SK-N-SH treated with all-trans-retinoic acid at 6 μM for 48 hours (cell line): ENCODE results near the gene ALG14.

ENCODE experiments used
- ATAC-seq: fragments of 200-7000 bp; cut with Tn5 transposase; 3 replicates; pipeline ENCODE4 v1.9.1; 2020; ENCODE audit warnings: mild to moderate bottlenecking, moderate library complexity
- ARNTL ChIP-seq: fragments of 450-650 bp; formaldehyde crosslinking; IDR thresholded peaks from 2 replicates; pipeline ENCODE4 v1.5.0; 2020; ENCODE audit warnings: low read depth, mild to moderate bottlenecking, moderate library complexity, borderline replicate concordance
- BACH2 ChIP-seq: fragments of 250-450 bp; sonication (Bioruptor Pico); IDR thresholded peaks from 2 replicates; pipeline ENCODE4 v1.9.0; 2021; ENCODE audit warnings: mild to moderate bottlenecking, borderline replicate concordance
- CREB5 ChIP-seq: fragments of 250-450 bp; sonication (Bioruptor Pico); IDR thresholded peaks from 2 replicates; pipeline ENCODE4 v1.5.1; 2020; ENCODE audit warnings: low read depth, mild to moderate bottlenecking, moderate library complexity
- CSDC2 ChIP-seq: fragments of 250-450 bp; sonication (Bioruptor Pico); IDR thresholded peaks from 2 replicates; pipeline ENCODE4 v1.5.0; 2020; ENCODE audit warnings: mild to moderate bottlenecking, moderate library complexity
- CSRNP3 ChIP-seq: fragments of 250-450 bp; sonication (Bioruptor Pico); IDR thresholded peaks from 2 replicates; pipeline ENCODE4 v1.5.1; 2021; ENCODE audit warnings: mild to moderate bottlenecking, moderate library complexity
- ESRRG ChIP-seq: fragments of 250-450 bp; sonication (Bioruptor Pico); IDR thresholded peaks from 2 replicates; pipeline ENCODE4 v1.6.1; 2021; ENCODE audit warnings: mild to moderate bottlenecking
- GLIS3 ChIP-seq: fragments of 250-450 bp; sonication (Bioruptor Pico); IDR thresholded peaks from 2 replicates; pipeline ENCODE4 v1.5.0; 2020; ENCODE audit warnings: mild to moderate bottlenecking, moderate library complexity
- ISL1 ChIP-seq: fragments of 250-450 bp; sonication (Bioruptor Pico); IDR thresholded peaks from 2 replicates; pipeline ENCODE4 v2.1.2; 2022; ENCODE audit warnings: mild to moderate bottlenecking, moderate library complexity
- OSR1 ChIP-seq: fragments of 250-450 bp; sonication (Bioruptor Pico); IDR thresholded peaks from 2 replicates; pipeline ENCODE4 v1.8.0; 2022; ENCODE audit warnings: moderate library complexity, mild to moderate bottlenecking, inconsistent platforms
- PATZ1 ChIP-seq: fragments of 250-450 bp; sonication (Bioruptor Pico); IDR thresholded peaks from 2 replicates; pipeline ENCODE4 v1.8.0; 2020; ENCODE audit warnings: mild to moderate bottlenecking, moderate library complexity, borderline replicate concordance
- POU6F1 ChIP-seq: fragments of 250-450 bp; sonication (Bioruptor Pico); IDR thresholded peaks from 2 replicates; pipeline ENCODE4 v1.8.0; 2021; ENCODE audit warnings: low read depth, mild to moderate bottlenecking, moderate library complexity, borderline replicate concordance
- PPARA ChIP-seq: fragments of 250-450 bp; sonication (Bioruptor Pico); IDR thresholded peaks from 2 replicates; pipeline ENCODE4 v1.5.0; 2020; ENCODE audit warnings: mild to moderate bottlenecking, borderline replicate concordance
- RARB ChIP-seq: fragments of 250-450 bp; sonication (Bioruptor Pico); IDR thresholded peaks from 2 replicates; pipeline ENCODE4 v1.8.0; 2021; ENCODE audit warnings: mild to moderate bottlenecking, moderate library complexity
- TCF4 ChIP-seq: fragments of 250-450 bp; sonication (Bioruptor Pico); IDR thresholded peaks from 2 replicates; pipeline ENCODE4 v1.8.0; 2021; ENCODE audit warnings: mild to moderate bottlenecking, moderate library complexity, borderline replicate concordance
- ZC3H10 ChIP-seq: fragments of 250-450 bp; sonication (Bioruptor Pico); IDR thresholded peaks from 2 replicates; pipeline ENCODE4 v1.5.1; 2021; ENCODE audit warnings: mild to moderate bottlenecking, moderate library complexity
- ZFP3 ChIP-seq: fragments of 250-450 bp; sonication (Bioruptor Pico); IDR thresholded peaks from 2 replicates; pipeline ENCODE4 v1.5.0; 2020; ENCODE audit warnings: mild to moderate bottlenecking, moderate library complexity
- ZFP30 ChIP-seq: fragments of 450-650 bp; formaldehyde crosslinking; IDR thresholded peaks from 2 replicates; pipeline ENCODE4 v1.5.0; 2022; ENCODE audit warnings: mild to moderate bottlenecking, moderate library complexity
- ZNF565 ChIP-seq: fragments of 450-650 bp; formaldehyde crosslinking; conservative IDR thresholded peaks from 2 replicates; pipeline ENCODE4 v1.5.0; 2020; ENCODE audit warnings: low read depth, mild to moderate bottlenecking, moderate library complexity
- ZNF70 ChIP-seq: fragments of 450-650 bp; formaldehyde crosslinking; IDR thresholded peaks from 2 replicates; pipeline ENCODE4 v1.5.0; 2020; ENCODE audit warnings: mild to moderate bottlenecking, moderate library complexity
- ZNF8 ChIP-seq: fragments of 450-650 bp; formaldehyde crosslinking; IDR thresholded peaks from 2 replicates; pipeline ENCODE4 v1.5.0; 2020; ENCODE audit warnings: mild to moderate bottlenecking, moderate library complexity

ALG14 gene

GRCh38 chr1:94969137-94969536 lies 103.6 kb downstream of the ALG14 start:
- ATAC-seq, result no peak
- no peak for TF ChIP-seq TCF4
- TF ChIP-seq BACH2 (CRISPR knock-in tag), result no peak
- no peak for TF ChIP-seq CSRNP3 (CRISPR knock-in tag)
- no peak for TF ChIP-seq ZNF70
- TF ChIP-seq PATZ1 (CRISPR knock-in tag), result no peak
- no peak for TF ChIP-seq ZC3H10 (CRISPR knock-in tag)
- TF ChIP-seq ARNTL, result no peak
- TF ChIP-seq ZNF8, result no peak
- TF ChIP-seq CSDC2, result no peak

- ATAC-seq, result peak; percentile 67; the same call in 2 of the 3 replicates
- no peak for TF ChIP-seq RARB (CRISPR knock-in tag)
- TF ChIP-seq ISL1 (CRISPR knock-in tag), result peak; percentile 40; the same call in 1 of the 2 replicates
- TF ChIP-seq, all 23 proteins: peak for 1
These were observed 106.7 kb downstream of the ALG14 start for GRCh38 chr1:94966033-94966432.

GRCh38 chr1:94963864-94964263 lies 108.9 kb downstream of the ALG14 start:
- ATAC-seq, result no peak
- TF ChIP-seq GLIS3 (CRISPR knock-in tag), result no peak
- no peak for TF ChIP-seq OSR1 (CRISPR knock-in tag)
- no peak for TF ChIP-seq BACH2 (CRISPR knock-in tag)
- no peak for TF ChIP-seq ESRRG
- no peak for TF ChIP-seq POU6F1 (CRISPR knock-in tag)
- TF ChIP-seq ARNTL, result no peak
- no peak for TF ChIP-seq PATZ1 (CRISPR knock-in tag)
- no peak for TF ChIP-seq RARB (CRISPR knock-in tag)
- TF ChIP-seq ZFP3 (CRISPR knock-in tag), result no peak
- TF ChIP-seq TCF4, result no peak
- no peak for TF ChIP-seq ZC3H10 (CRISPR knock-in tag)
- TF ChIP-seq, all 23 proteins: peak for 0

- no peak for ATAC-seq
- TF ChIP-seq PATZ1 (CRISPR knock-in tag) (no peak), TCF4 (no peak), ZFP3 (CRISPR knock-in tag) (no peak), OSR1 (CRISPR knock-in tag) (no peak)
These were observed 110.1 kb downstream of the ALG14 start for GRCh38 chr1:94962409-94963265.

- no peak for TF ChIP-seq ZFP30
- TF ChIP-seq CREB5 (CRISPR knock-in tag), result no peak
- no peak for TF ChIP-seq ISL1 (CRISPR knock-in tag)
- no peak for TF ChIP-seq PPARA
- no peak for TF ChIP-seq ZNF70
- TF ChIP-seq ZNF565 (CRISPR knock-in tag), result no peak
- no peak for TF ChIP-seq RARB (CRISPR knock-in tag)
- TF ChIP-seq ESRRG, result no peak
- ATAC-seq, result no peak
These were observed 110.8 kb downstream of the ALG14 start for GRCh38 chr1:94961988-94962387.
